ENCODE results near the gene ABCB6. TPM values are rescaled to one million over a fixed set of nuclear protein-coding genes. Genes with fewer than 3 reads are reported as not detected.

Gene ABCB6
- total RNA-seq, 4 donors from 2014 or later, result 22.7 to 43.2 (median 36.1) TPM

- Histone ChIP-seq H3K36me3 (peaks cover 0 to 37% (median 0%) of the 10 kb centered on the region in 3 donors), H3K9me3 (no peaks in the 10 kb centered on the region), H3K4me1 (peaks cover 0 to 25% (median 12%) of the 10 kb centered on the region in 4 donors), H3K27me3 (no peaks in the 10 kb centered on the region), H3K4me3 (peak overlapping the region in 1 of 4 donors; percentile 28), H3K27ac (peak overlapping the region in 1 of 4 donors; percentile 6)
- TF ChIP-seq EP300 (IDR thresholded peaks at IDR 0.05), result peak in 1 of 2 donors; percentile 7
- TF ChIP-seq CTCF (IDR thresholded peaks at IDR 0.05), result no peak
- WGBS, 2 donors, result 41 to 47% methylated on average over 28 of the region's 28 CpGs
- DNase-seq (ENCODE audit: low spot score in 2 of 2), result peak in 1 of 2 donors; percentile 5
Observed at GRCh38 chr2:219243291-219243761, 24.6 kb upstream of the ABCB6 start.

- no peak for TF ChIP-seq CTCF (IDR thresholded peaks at IDR 0.05)
- no peak for TF ChIP-seq EP300 (IDR thresholded peaks at IDR 0.05)
- TF ChIP-seq POLR2A (IDR thresholded peaks at IDR 0.05), result no peak
- no peak overlapping the region for H3K4me3 ChIP-seq
- H3K4me1 ChIP-seq, result peaks cover 0 to 25% (median 4%) of the 10 kb centered on the region in 4 donors
- 85 to 89% methylated on average over 3 of the region's 3 CpGs for WGBS, 2 donors
- peaks cover 0 to 81% (median 35%) of the 10 kb centered on the region in 3 donors for H3K36me3 ChIP-seq
- no peaks in the 10 kb centered on the region for H3K27me3 ChIP-seq
- no peaks in the 10 kb centered on the region for H3K9me3 ChIP-seq
- no peak overlapping the region for H3K27ac ChIP-seq
- no peak for DNase-seq (ENCODE audit: low spot score in 2 of 2)
Observed at GRCh38 chr2:219234331-219234730, 15.6 kb upstream of the ABCB6 start.

- 1% methylated on average over 24 of the region's 24 CpGs for WGBS, 2 donors
- Histone ChIP-seq H3K9me3 (no peaks in the 10 kb centered on the region), H3K36me3 (peaks cover 0 to 56% (median 24%) of the 10 kb centered on the region in 3 donors), H3K4me1 (peaks cover 0 to 44% (median 17%) of the 10 kb centered on the region in 4 donors), H3K27me3 (no peaks in the 10 kb centered on the region), H3K27ac (peak overlapping the region; percentile 82 to 99 (median 96)), H3K4me3 (peak overlapping the region; percentile 64 to 98 (median 87))
- DNase-seq (ENCODE audit: low spot score in 2 of 2), result peak in 1 of 2 donors; percentile 39
- no peak for TF ChIP-seq POLR2A (IDR thresholded peaks at IDR 0.05)
- no peak for TF ChIP-seq CTCF (IDR thresholded peaks at IDR 0.05)
- TF ChIP-seq EP300 (IDR thresholded peaks at IDR 0.05), result no peak
Observed at GRCh38 chr2:219230059-219230540, 11.3 kb upstream of the ABCB6 start.

- WGBS, 2 donors, result 0 to 1% methylated on average over 32 to 46 of the region's 80 CpGs
- TF ChIP-seq POLR2A (IDR thresholded peaks at IDR 0.05) (peak; percentile 33 to 85), CTCF (IDR thresholded peaks at IDR 0.05) (peak in 1 of 5 experiments; percentile 49), EP300 (IDR thresholded peaks at IDR 0.05) (peak; percentile 59 to 97)
- Histone ChIP-seq H3K4me1 (peaks cover 0 to 44% (median 17%) of the 10 kb centered on the region in 4 donors), H3K4me3 (peak within 1 kb of the TSS; percentile 64 to 98 (median 87)), H3K27ac (peak within 1 kb of the TSS; percentile 96 to 99 (median 96)), H3K9me3 (no peaks in the 10 kb centered on the region), H3K36me3 (peaks cover 0 to 56% (median 20%) of the 10 kb centered on the region in 3 donors), H3K27me3 (no peaks in the 10 kb centered on the region)
- peak; percentile 97 to 98 for DNase-seq (ENCODE audit: low spot score in 2 of 2)
Observed at GRCh38 chr2:219229305-219230058, 10.7 kb upstream of the ABCB6 start, which contains the start of the genes ANKZF1 and ATG9A. Gene ANKZF1, plus strand, starts transcription at chr2:219229806. Its CDS starts 452 bp downstream, at chr2:219230258. Gene ATG9A, minus strand, starts transcription at chr2:219229636. Its CDS starts 1,612 bp downstream, at chr2:219228024.

- H3K36me3 ChIP-seq, result peaks cover under 1 to 56% (median 20%) of the 10 kb centered on the region in 3 donors
- peak overlapping the region; percentile 96 to 99 (median 96) for H3K27ac ChIP-seq
- H3K27me3 ChIP-seq, result no peaks in the 10 kb centered on the region
- H3K9me3 ChIP-seq, result no peaks in the 10 kb centered on the region
- H3K4me1 ChIP-seq, result peaks cover 0 to 44% (median 17%) of the 10 kb centered on the region in 4 donors
- DNase-seq (ENCODE audit: low spot score in 2 of 2), result no peak
- WGBS, 2 donors, result 7 to 14% methylated on average over 5 to 10 of the region's 19 CpGs
- peak overlapping the region; percentile 64 to 98 (median 87) for H3K4me3 ChIP-seq
- TF ChIP-seq POLR2A (IDR thresholded peaks at IDR 0.05), result no peak
- TF ChIP-seq EP300 (IDR thresholded peaks at IDR 0.05), result no peak
- no peak for TF ChIP-seq CTCF (IDR thresholded peaks at IDR 0.05)
Observed at GRCh38 chr2:219228911-219229304, 10.2 kb upstream of the ABCB6 start.

Measured in tibial nerve (tissue), 4 donors.